Karpas-422 (cell line): ENCODE measurements around the gene CDK9. TPM values are rescaled to one million over a fixed set of nuclear protein-coding genes. Genes with fewer than 3 reads are reported as not detected.
A peak's percentile ranks its signal among the peaks of the same experiment; 100 is the strongest.
"Not testable (repeated sequence)": the region's sequence is repeated elsewhere in the genome, so short reads cannot be mapped to it uniquely, and the experiment has no call there.

Experiments used
- DNase-seq: peaks from one replicate; pipeline ENCODE4 v3.0.0-alpha.2; 2015
- H2AFZ ChIP-seq: fragments of 200-600 bp; sonication (generic); 2 replicates; pipeline ENCODE4 v1.6.1; 2014; ENCODE audit warnings: antibody characterized with exemption, low read length, mixed read lengths
- H3K27ac ChIP-seq: fragments of 200-600 bp; sonication (generic); 2 replicates; pipeline ENCODE4 v1.5.1; 2014; ENCODE audit warnings: mild to moderate bottlenecking, low read length, moderate library complexity
- H3K27me3 ChIP-seq: fragments of 200-600 bp; sonication (generic); 2 replicates; pipeline ENCODE4 v1.6.1; 2014; ENCODE audit warnings: low read length, mixed read lengths
- H3K36me3 ChIP-seq: fragments of 200-600 bp; sonication (generic); 2 replicates; pipeline ENCODE4 v1.6.1; 2014; ENCODE audit warnings: low read length, mixed read lengths; ENCODE audit not compliant: insufficient read depth
- H3K4me1 ChIP-seq: fragments of 200-600 bp; sonication (generic); 2 replicates; pipeline ENCODE4 v1.6.1; 2014; ENCODE audit warnings: mild to moderate bottlenecking, low read length, mixed read lengths
- H3K4me2 ChIP-seq: fragments of 200-600 bp; sonication (generic); 2 replicates; pipeline ENCODE4 v1.6.1; 2014; ENCODE audit warnings: low read length, low read depth, mild to moderate bottlenecking; ENCODE audit not compliant: poor library complexity, severe bottlenecking
- H3K4me3 ChIP-seq: fragments of 200-600 bp; sonication (generic); 2 replicates; pipeline ENCODE4 v1.5.1; 2014; ENCODE audit warnings: mild to moderate bottlenecking, antibody characterized with exemption, low read length, mixed read lengths
- H3K79me2 ChIP-seq: fragments of 200-600 bp; sonication (generic); 2 replicates; pipeline ENCODE4 v1.6.1; 2014; ENCODE audit warnings: mild to moderate bottlenecking, low read length, mixed read lengths
- H3K9ac ChIP-seq: fragments of 200-600 bp; sonication (generic); 2 replicates; pipeline ENCODE4 v1.6.0; 2014; ENCODE audit warnings: low read length
- H3K9me2 ChIP-seq: fragments of 200-600 bp; sonication (generic), shearing (Covaris generic); replicated peaks from 2 replicates; pipeline ENCODE4 v1.6.0; 2014; ENCODE audit warnings: mild to moderate bottlenecking, low read length, moderate library complexity; ENCODE audit not compliant: insufficient read depth
- H3K9me3 ChIP-seq: fragments of 300-700, 200-600 bp; sonication (generic); 2 replicates; pipeline ENCODE4 v1.6.1; 2014; ENCODE audit warnings: low read length, mixed read lengths
- H4K20me1 ChIP-seq: fragments of 200-600 bp; sonication (generic); 2 replicates; pipeline ENCODE4 v1.6.1; 2014; ENCODE audit warnings: mild to moderate bottlenecking, antibody characterized with exemption, low read length, low read depth; ENCODE audit not compliant: insufficient read depth
- total RNA-seq: library from RNA; depleted of rRNA; stranded (reverse); fragments of >200 nt; shearing (Covaris generic); gene quantifications from 2 replicates; pipeline ENCODE4 v1.2.3, GENCODE V29; 2014; ENCODE audit warnings: low replicate concordance

Gene CDK9
- total RNA-seq, 1 experiment from 2014 or later = 23.9 TPM

DNA sequence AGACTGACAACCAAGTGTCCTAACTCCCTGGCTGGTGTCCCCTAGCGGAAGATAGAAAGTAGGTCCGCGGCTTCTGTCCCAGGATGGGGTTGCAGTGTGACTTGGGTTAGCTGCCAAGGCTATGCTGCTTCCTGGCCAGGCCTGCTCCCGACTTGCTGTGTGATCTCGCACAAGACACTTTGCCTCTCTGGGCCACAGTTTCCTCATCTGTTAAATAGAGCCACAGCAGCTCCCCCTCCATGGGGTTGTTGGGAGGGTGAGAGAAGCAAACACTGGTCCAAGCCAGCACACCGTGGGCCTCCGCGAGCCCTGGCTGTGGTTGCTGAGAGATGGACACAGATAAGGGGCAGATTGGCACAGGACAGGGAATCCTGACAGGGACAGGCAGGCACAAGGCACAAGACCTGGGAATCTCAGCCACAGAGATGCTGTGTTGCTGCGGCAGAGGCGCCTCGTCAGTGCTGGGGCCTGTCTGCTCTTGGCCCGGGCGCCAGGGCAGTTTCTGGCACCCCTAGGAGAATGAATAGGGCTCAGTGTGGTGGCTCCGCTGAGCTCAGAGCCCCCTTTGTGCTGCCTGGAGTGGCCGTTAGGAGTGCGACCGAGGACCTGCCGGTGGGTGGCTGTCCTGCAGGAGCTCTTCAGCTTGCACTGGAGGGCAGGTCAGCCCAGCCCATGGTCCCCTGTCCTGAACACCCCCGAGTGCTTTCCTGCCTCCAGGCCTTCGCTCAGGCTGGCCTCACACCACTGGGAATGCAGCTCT lies 5.5 kb upstream of the CDK9 start:
- H3K4me3 ChIP-seq = no peak overlapping the region
- no peak overlapping the region for H3K27ac ChIP-seq
- H3K9me2 ChIP-seq = no peaks in the 10 kb centered on the region
- H4K20me1 ChIP-seq = no peaks in the 10 kb centered on the region
- no peak overlapping the region for H2AFZ ChIP-seq
- H3K9me3 ChIP-seq = no peaks in the 10 kb centered on the region
- H3K4me2 ChIP-seq = no peak overlapping the region
- no peaks in the 10 kb centered on the region for H3K79me2 ChIP-seq
- H3K27me3 ChIP-seq = no peaks in the 10 kb centered on the region
- H3K36me3 ChIP-seq = no peaks in the 10 kb centered on the region
- no peak overlapping the region for H3K9ac ChIP-seq
- DNase-seq = no peak
- H3K4me1 ChIP-seq = peaks cover 35% of the 10 kb centered on the region

DNA sequence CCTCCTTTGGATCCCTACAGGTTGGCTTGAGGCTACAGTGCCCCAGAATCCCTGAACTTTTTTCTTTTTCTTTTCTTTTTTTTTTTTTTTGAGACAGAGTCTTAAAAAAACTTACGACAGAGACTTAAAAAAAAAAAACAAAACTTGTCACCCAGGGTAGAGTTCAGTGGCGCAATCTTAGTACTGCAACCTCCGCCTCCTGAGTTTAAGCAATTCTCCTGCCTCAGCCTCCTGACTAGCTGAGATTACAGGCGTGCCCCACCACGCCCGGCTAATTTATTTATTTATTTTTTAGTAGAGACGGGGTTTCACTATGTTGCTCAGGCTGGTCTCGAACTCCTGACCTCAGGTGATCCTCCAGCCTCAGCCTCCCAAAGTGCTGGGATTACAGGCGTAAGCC lies 4.9 kb upstream of the CDK9 start:
- not testable (repeated sequence) for H2AFZ ChIP-seq, H3K27ac ChIP-seq, H3K4me3 ChIP-seq, H3K27me3 ChIP-seq, H3K9me2 ChIP-seq, H3K9me3 ChIP-seq, H3K36me3 ChIP-seq, H3K79me2 ChIP-seq, H3K9ac ChIP-seq, H4K20me1 ChIP-seq, DNase-seq, H3K4me2 ChIP-seq
- peaks cover 35% of the 10 kb centered on the region for H3K4me1 ChIP-seq

DNA sequence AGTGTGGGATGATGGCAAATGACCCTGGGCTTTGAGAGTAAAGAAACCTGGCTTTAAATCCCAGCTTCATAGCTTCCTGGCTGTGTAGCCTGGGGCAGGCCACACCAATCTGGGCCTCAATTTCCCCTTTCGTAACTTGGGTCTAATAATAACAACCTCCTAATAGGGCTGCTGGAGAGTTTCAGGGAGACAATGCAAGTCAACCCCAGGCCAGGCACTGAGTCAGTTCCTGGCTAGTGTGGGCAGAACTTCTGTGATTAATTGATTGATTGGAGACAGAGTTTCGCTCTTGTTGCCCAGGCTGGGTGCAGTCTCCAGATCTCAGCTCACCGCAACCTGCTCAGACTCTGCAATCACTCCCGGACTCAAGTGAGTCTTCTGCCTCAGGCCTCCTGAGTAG lies 4.0 kb upstream of the CDK9 start:
- H3K9me3 ChIP-seq = no peaks in the 10 kb centered on the region
- no peak overlapping the region for H3K4me2 ChIP-seq
- H3K9ac ChIP-seq = no peak overlapping the region
- no peak overlapping the region for H3K4me3 ChIP-seq
- no peaks in the 10 kb centered on the region for H3K36me3 ChIP-seq
- H3K27ac ChIP-seq = no peak overlapping the region
- H4K20me1 ChIP-seq = peaks cover 9% of the 10 kb centered on the region; the same call in 1 of the 2 replicates
- H2AFZ ChIP-seq = no peak overlapping the region
- no peaks in the 10 kb centered on the region for H3K27me3 ChIP-seq
- DNase-seq = no peak
- peaks cover 33% of the 10 kb centered on the region for H3K4me1 ChIP-seq
- peaks cover 9% of the 10 kb centered on the region for H3K79me2 ChIP-seq
- no peaks in the 10 kb centered on the region for H3K9me2 ChIP-seq

- H2AFZ ChIP-seq = peak overlapping the region; percentile 98
- peak overlapping the region; percentile 53 for H3K9ac ChIP-seq
- peak overlapping the region; percentile 59 for H3K4me2 ChIP-seq
These were observed 2.5 kb upstream of the CDK9 start for GRCh38 chr9:127783111-127784008.

GRCh38 chr9:127785023-127785932 lies 556 bp upstream of the CDK9 start:
- Histone ChIP-seq H3K27me3 (no peaks in the 10 kb centered on the region), H3K9me2 (no peaks in the 10 kb centered on the region), H4K20me1 (peaks cover 37% of the 10 kb centered on the region), H2AFZ (0 out of 2 replicates have a peak overlapping the region, but pooled peaks have one; percentile 37), H3K79me2 (peaks cover 22% of the 10 kb centered on the region), H3K4me2 (peak overlapping the region; percentile 62), H3K9me3 (no peaks in the 10 kb centered on the region), H3K4me1 (peaks cover 27% of the 10 kb centered on the region), H3K4me3 (peak overlapping the region; percentile 78), H3K27ac (no peak overlapping the region), H3K36me3 (peaks cover 27% of the 10 kb centered on the region), H3K9ac (peak overlapping the region; percentile 100)
- DNase-seq = peak; percentile 94

More at GRCh38 chr9:127783111-127784008, 2.5 kb upstream of the CDK9 start:
- Histone ChIP-seq H3K9me3 (no peaks in the 10 kb centered on the region), H3K4me3 (peak overlapping the region; percentile 35; the same call in 1 of the 2 replicates), H3K9me2 (no peaks in the 10 kb centered on the region), H3K4me1 (peaks cover 40% of the 10 kb centered on the region), H3K27ac (no peak overlapping the region), H4K20me1 (peaks cover 25% of the 10 kb centered on the region), H3K36me3 (peaks cover 15% of the 10 kb centered on the region), H3K79me2 (peaks cover 22% of the 10 kb centered on the region), H3K27me3 (no peaks in the 10 kb centered on the region)
- DNase-seq = peak; percentile 75

- Histone ChIP-seq H3K79me2 (peaks cover 22% of the 10 kb centered on the region), H3K36me3 (peaks cover 30% of the 10 kb centered on the region), H2AFZ (no peak overlapping the region), H3K27ac (0 out of 2 replicates have a peak overlapping the region, but pooled peaks have one; percentile 7), H3K9me2 (no peaks in the 10 kb centered on the region), H3K9me3 (no peaks in the 10 kb centered on the region), H3K9ac (peak overlapping the region; percentile 100), H3K4me1 (peaks cover 25% of the 10 kb centered on the region), H3K27me3 (no peaks in the 10 kb centered on the region), H3K4me2 (peak overlapping the region; percentile 83), H3K4me3 (peak overlapping the region; percentile 78), H4K20me1 (peaks cover 40% of the 10 kb centered on the region)
- DNase-seq = no peak
These were observed 905 bp downstream of the CDK9 start for GRCh38 chr9:127786773-127787104.

GRCh38 chr9:127788337-127789011 lies 2.6 kb downstream of the CDK9 start:
- H3K4me1 ChIP-seq = peaks cover 15% of the 10 kb centered on the region
- no peak for DNase-seq

More at GRCh38 chr9:127788337-127789011, 2.6 kb downstream of the CDK9 start:
- no peak overlapping the region for H3K4me3 ChIP-seq
- H2AFZ ChIP-seq = no peak overlapping the region
- no peaks in the 10 kb centered on the region for H3K9me3 ChIP-seq
- peaks cover 35% of the 10 kb centered on the region for H3K36me3 ChIP-seq
- H3K9ac ChIP-seq = no peak overlapping the region
- no peak overlapping the region for H3K4me2 ChIP-seq
- H3K27ac ChIP-seq = no peak overlapping the region
- no peaks in the 10 kb centered on the region for H3K9me2 ChIP-seq
- H4K20me1 ChIP-seq = peaks cover 47% of the 10 kb centered on the region
- H3K27me3 ChIP-seq = no peaks in the 10 kb centered on the region
- H3K79me2 ChIP-seq = peaks cover 22% of the 10 kb centered on the region
